ENCODE results near the gene KL. TPM values are rescaled to one million over a fixed set of nuclear protein-coding genes. Genes with fewer than 3 reads are reported as not detected.

Gene KL
- total and polyA plus RNA-seq, 2 of the 8 experiments (the other 6 are each of a cell fraction or from before 2014, with no cell fraction given) = 0.02 TPM; not detected in 1

DNA sequence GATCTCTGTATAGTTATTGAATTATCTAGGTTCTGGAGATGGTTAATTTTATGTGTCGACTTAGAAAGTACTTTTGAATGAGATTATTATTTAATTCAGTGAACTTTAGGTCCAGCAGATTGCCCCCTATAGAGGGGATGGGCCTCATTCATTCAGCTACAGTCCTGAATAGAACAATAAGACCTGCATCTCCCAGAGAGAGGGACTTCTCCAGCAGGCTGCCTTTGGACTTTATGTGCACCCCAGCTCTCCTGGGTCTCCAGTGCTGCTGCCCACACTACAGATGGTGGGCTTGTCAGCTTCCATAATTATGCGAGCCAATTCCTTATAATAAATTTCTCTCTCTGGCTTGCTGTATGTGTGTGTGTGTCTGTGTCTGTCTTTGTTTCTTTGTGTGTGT lies 39.3 kb upstream of the KL start:
- FAIRE-seq (no peak), DNase-seq (ENCODE audit: low read depth in 1 of 2, low spot score in 2 of 2) (no peak)
- Histone ChIP-seq H2BK120ac (replicated peaks; ENCODE audit: low read depth, low read length) (no peak overlapping the region), H3K36me3 (ENCODE audit: control insufficient read depth in 2 of 4, insufficient read depth in 4 of 4, low read length in 3 of 4) (no peaks in the 10 kb centered on the region), H3K27ac (ENCODE audit: low read depth, low read length) (no peak overlapping the region), H3K23me2 (ENCODE audit: low read depth, low read length) (peaks cover 5% of the 10 kb centered on the region; the same call in 1 of the 2 replicates), H3K56ac (replicated peaks; ENCODE audit: insufficient read length, low read depth, low read length) (no peak overlapping the region), H2BK20ac (ENCODE audit: low read length) (no peak overlapping the region), H3K4me1 (replicated peaks in 1 of 4; ENCODE audit: control insufficient read depth in 3 of 4, insufficient read depth in 4 of 4, low read length in 3 of 4) (peaks cover 0 to 3% (median 0%) of the 10 kb centered on the region in 4 experiments; a peak in 2 of 7 replicates), H3K18ac (ENCODE audit: extremely low read depth, low read length) (no peak overlapping the region), H3K23ac (ENCODE audit: insufficient read length) (no peak overlapping the region), H3K9me3 (ENCODE audit: insufficient read depth in 2 of 2, low read depth in 1 of 2, low read length in 1 of 2) (no peaks in the 10 kb centered on the region), H3K4ac (replicated peaks; ENCODE audit: insufficient read length, low read depth, low read length) (peak overlapping the region; percentile 35), H2BK12ac (ENCODE audit: low read depth, low read length) (peak overlapping the region; percentile 68; the same call in 1 of the 2 replicates), H4K8ac (ENCODE audit: extremely low read depth, insufficient read depth, low read length) (no peak overlapping the region), H2AK5ac (ENCODE audit: low read depth, low read length) (peak overlapping the region; percentile 99; the same call in 1 of the 2 replicates), H4K5ac (ENCODE audit: insufficient read length, low read depth, low read length) (no peak overlapping the region), H3K14ac (ENCODE audit: insufficient read length) (no peak overlapping the region), H3K79me2 (ENCODE audit: control insufficient read depth in 1 of 2, insufficient read depth in 2 of 2, low read length in 2 of 2) (no peaks in the 10 kb centered on the region; a peak in 1 of 4 replicates), H3K79me1 (ENCODE audit: low read depth, low read length) (no peaks in the 10 kb centered on the region), H2AFZ (ENCODE audit: low read length) (no peak overlapping the region), H3K4me2 (ENCODE audit: insufficient read depth in 1 of 2, low read depth in 2 of 2, low read length in 2 of 2) (no peak overlapping the region), H4K20me1 (replicated peaks in 1 of 2; ENCODE audit: control insufficient read depth in 1 of 2, insufficient read depth in 2 of 2, low read length in 2 of 2) (peaks cover 0 to 1% of the 10 kb centered on the region in 2 experiments), H3K4me3 (ENCODE audit: extremely low read depth in 1 of 4, insufficient read depth in 2 of 4, low read depth in 3 of 4, low read length in 4 of 4) (no peak overlapping the region), H2BK15ac (ENCODE audit: low read length) (peak overlapping the region; percentile 36; the same call in 1 of the 2 replicates), H4K91ac (replicated peaks; ENCODE audit: insufficient read length, low read length) (no peak overlapping the region), H2BK5ac (ENCODE audit: low read depth, low read length) (no peak overlapping the region), H3K9ac (replicated peaks in 1 of 4; ENCODE audit: extremely low read depth in 1 of 4, low read depth in 3 of 4, low read length in 3 of 4) (no peak overlapping the region), H3K27me3 (replicated peaks in 1 of 4; ENCODE audit: control insufficient read depth in 3 of 4, extremely low read depth in 1 of 4, insufficient read depth in 3 of 4, low read length in 3 of 4) (no peaks in the 10 kb centered on the region)
- WGBS, 2 experiments (ENCODE audit: extremely low coverage in 1 of 2, insufficient coverage in 1 of 2, insufficient read length in 1 of 2, insufficient replicate concordance in 2 of 2, low coverage in 1 of 2, low lambda C conversion rate in 2 of 2, missing lambda C conversion rate in 1 of 2) = 88% methylated on average over 2 of the region's 2 CpGs; no CpG with 5 or more reads in 1 of the 2 experiments
- CTCF ChIA-PET (ENCODE audit: partially characterized antibody) = no interaction called here
- POLR2A ChIA-PET (ENCODE audit: partially characterized antibody) = no interaction called here
- TF ChIP-seq EGR1 (IDR thresholded peaks at IDR 0.05; ENCODE audit: borderline replicate concordance, low read depth, low read length) = no peak
- TF ChIP-seq PHF8 (conservative IDR thresholded peaks at IDR 0.05; ENCODE audit: low read depth, low read length) = no peak
- no peak for TF ChIP-seq JUND (IDR thresholded peaks at IDR 0.05; ENCODE audit: low read length)
- no peak for TF ChIP-seq SIRT6 (IDR thresholded peaks at IDR 0.05; ENCODE audit: low read length)
- TF ChIP-seq HDAC2 (IDR thresholded peaks at IDR 0.05; ENCODE audit: borderline replicate concordance in 1 of 2, low read depth in 2 of 2, low read length in 2 of 2) = no peak
- TF ChIP-seq YY1 (IDR thresholded peaks at IDR 0.05; ENCODE audit: low read depth, low read length) = no peak
- no peak for TF ChIP-seq BCL11A (IDR thresholded peaks at IDR 0.05; ENCODE audit: low read depth in 2 of 2, low read length in 2 of 2)
